Mesenteric fat pad (tissue), 1 donor: ENCODE measurements around the gene ZSCAN22. TPM values are rescaled to one million over a fixed set of nuclear protein-coding genes. Genes with fewer than 3 reads are reported as not detected.
"Not testable (repeated sequence)": the region's sequence is repeated elsewhere in the genome, so short reads cannot be mapped to it uniquely, and the experiment has no call there.

Experiments used
- DNase-seq: peaks from one replicate; pipeline ENCODE4 v3.0.0-alpha.2; 2020; ENCODE audit warnings: low spot score
- total RNA-seq: library from RNA; stranded (reverse); fragmentation: NEBNext Ultra II Directional; extraction: Animal tissue kit (Norgen Biotek cat#: 25700); gene quantifications from one replicate; pipeline ENCODE4 v1.2.1, GENCODE V29; 2021
- donor health status: DM: yes; HTN: yes; CAD: no.

The ZSCAN22 gene
- total RNA-seq, 1 donor from 2014 or later, result 2.5 TPM

DNA sequence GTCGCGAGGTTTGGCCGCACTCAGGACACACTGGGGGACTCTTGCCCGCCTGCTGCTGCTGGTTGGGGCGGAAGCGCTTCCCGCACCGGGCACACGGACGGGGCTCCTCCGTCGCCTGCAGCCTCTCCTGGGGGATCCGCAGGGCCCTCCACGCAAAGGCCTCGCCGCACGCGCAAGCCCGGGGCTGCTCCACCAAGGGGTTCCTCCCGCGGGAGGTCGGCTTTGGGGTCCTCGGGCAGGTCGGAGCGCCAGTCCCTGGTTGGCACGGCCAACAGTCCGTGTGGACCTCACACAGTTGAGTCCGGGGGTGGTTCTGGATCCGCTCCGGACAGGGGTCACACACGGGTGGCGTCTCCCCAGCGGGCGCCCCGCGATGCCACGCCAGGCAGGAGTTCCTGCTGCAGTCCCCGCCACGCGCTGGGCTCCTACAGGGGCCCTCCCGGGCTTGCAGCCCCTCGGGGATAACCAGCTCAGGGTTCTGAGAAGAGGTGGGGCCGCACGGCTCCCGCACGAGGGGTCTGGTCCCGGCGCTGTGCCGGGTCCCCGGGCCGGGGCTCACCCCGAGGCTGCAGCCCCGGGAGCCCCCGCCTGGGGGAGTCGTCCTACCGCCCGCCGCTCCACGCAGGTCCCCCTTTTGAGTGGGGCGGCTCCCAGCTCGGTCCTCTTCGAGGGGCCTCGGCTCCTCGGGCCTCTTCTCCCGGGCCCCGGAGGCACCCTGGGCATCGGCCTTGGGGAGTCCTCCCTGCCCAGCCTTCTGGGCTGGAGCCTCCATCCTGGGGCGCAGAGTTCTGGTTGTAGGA is 42.0 kb downstream of the ZSCAN22 start:
- DNase-seq, result no peak

- DNase-seq, result no peak
These were observed 45.7 kb downstream of the ZSCAN22 start for GRCh38 chr19:58372311-58373133.

- no peak for DNase-seq
These were observed 47.4 kb downstream of the ZSCAN22 start for GRCh38 chr19:58374200-58374599.

DNA sequence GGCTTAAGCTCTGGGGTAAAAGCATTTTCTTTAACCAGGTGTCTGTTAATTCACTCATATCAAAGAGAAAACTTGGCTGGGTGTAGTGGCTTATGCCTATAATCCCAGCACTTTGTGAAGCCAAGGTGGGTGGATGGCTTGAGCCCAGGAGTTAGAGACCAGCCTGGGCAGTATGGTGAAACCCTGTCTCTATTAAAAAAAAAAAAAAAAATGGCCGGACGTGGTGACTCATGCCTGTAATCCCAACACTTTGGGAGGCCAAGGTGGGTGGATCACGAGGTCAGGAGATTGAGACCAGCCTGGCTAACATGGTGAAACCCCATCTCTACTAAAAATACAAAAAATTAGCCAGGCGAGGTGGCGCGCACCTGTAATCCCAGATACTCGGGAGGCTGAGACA is 49.9 kb downstream of the ZSCAN22 start:
- DNase-seq, result not testable (repeated sequence)

- no peak for DNase-seq
These were observed 52.5 kb downstream of the ZSCAN22 start for GRCh38 chr19:58379246-58379645.

- no peak for DNase-seq
These were observed 53.4 kb downstream of the ZSCAN22 start for GRCh38 chr19:58380037-58380661.

GRCh38 chr19:58380662-58381459 is 54.1 kb downstream of the ZSCAN22 start, which contains the start of gene ZNF837:
ZNF837 (minus strand) TSS chr19:58381030; CDS start chr19:58369332, 11,698 bp downstream.
- peak; percentile 98 for DNase-seq

DNA sequence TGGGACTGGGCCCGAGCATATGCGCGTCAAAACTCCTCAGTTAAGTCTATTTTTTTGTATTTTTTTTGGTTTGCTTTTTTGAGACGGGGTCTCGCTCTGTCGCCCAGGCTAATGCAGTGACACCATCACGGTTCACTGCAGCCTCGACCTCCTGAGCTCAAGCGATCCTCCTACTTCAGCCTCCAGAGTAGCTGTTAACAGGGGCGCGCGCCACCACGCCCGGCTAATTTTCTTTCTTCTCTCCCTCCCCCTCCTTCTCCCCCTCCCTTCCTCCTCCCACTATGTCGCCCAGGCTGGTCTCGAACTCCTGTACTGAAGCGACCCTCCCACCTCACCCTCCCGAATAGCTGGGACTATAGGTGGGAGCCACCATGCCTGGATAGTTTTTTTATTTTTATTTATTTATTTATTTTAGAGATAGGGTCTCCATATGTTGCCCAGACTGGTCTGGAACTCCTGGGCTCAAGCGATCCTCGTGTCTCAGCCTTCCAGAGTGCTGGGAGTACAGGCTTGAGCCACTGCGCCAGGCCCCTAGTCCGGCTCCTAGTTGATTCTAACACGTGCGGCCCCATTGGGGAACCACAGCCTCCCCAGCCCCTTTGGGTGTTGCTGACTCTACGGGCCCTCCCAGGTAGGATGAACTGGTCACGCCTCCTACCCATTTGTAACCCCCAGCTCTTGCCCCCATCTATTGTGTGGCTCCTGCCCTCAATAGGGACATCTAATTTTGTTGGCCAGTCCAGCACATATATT is 54.8 kb downstream of the ZSCAN22 start:
- DNase-seq, result no peak

DNA sequence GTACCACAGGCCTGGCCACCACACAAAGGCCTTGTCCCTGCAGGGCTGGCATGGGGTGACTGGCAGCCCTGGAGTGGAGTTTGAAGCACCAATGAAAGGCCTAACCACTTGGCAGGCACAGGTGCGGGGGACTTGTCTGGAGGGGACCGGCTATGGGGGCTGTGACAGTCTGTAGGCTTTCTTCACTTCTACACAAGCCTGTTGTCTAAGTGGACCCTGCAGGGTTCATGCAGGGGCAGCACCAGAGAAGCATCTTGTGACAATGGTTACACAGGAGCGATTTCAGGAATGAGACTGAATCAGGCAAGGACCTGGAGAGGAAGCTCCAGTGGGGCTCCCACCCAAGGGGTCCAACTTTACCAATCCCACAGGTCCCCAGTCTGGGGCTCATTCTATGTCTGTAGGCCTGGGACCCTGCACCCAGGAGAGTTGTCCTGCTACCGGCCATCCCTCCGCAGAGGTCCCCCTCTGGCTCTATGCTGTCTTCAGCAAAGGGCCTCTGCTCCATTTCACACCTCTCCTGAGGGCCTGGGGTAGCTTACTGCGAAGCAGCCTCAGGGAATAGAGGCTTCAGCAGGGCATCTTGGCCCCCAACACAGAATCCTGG is 56.3 kb downstream of the ZSCAN22 start:
- no peak for DNase-seq

DNA sequence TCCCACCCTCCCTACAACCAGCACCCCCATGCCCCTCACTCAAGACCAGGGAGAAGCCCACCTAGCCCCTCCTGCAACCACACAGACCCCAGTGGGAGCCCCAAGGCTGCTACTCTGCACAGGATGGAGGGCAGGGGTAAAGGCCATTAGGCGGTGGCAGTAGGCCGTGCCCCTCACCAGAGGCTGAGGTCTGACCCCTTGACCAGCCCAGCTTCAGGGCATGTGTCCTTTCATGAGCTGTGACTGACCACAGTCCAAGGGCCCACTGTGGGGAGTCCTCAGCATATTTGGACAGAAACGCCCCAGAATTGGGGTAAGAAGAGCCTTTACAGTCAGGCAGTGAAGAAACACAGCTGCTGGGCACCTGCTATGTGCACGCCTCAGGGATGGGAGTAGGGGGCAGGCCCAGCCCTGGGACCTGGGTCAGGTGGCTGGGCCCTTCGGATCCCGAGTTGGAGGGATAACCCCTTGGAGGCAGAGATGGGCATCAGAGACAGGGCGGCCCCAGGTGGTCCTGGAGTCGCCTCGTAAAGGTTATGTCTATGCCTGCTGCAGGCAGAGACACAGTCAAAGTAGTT is 58.6 kb downstream of the ZSCAN22 start:
- DNase-seq, result no peak

GRCh38 chr19:58385891-58386575 is 59.2 kb downstream of the ZSCAN22 start:
- no peak for DNase-seq

DNA sequence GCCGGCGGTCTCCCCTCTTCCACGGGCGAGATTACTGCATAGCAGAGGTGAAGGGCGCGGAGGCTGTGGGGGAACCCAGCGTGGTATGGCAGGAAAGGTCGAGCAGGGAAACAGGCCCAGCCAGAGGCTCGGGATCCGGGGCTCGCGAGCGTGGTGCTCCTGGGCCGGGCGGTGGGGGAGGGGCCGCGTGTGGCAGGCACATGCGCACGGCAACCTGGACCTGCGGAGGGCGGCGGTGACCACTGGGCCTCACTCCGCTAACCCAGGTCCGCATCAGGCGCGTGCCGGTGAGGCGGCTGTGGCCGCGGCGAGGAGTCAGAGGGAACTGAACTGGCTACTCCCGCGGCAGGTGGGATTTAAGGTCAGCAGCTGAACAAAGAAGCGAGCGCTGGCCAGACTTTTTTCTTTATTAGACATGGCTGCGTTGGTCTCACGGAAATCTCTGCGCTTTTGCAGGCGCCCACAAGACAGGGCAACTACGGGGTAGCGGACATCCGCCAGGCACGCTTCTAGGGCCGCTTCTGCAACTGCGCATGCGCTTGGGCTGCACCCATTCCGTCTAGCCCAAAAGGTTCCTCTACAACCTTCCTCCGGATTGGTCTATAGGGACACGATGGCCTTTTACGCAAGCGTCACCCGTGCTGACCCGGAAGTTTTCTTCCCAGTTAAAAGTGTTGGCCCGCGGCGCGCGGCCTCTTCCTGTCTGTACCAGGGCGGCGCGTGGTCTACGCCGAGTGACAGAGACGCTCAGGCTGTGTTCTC is 60.0 kb downstream of the ZSCAN22 start, which contains the start of gene RPS5:
Gene RPS5, plus strand, starts transcription at position 694 of the 762 bp plus-strand sequence. CDS start 869 bp downstream, outside the sequence.
- DNase-seq, result peak; percentile 98

DNA sequence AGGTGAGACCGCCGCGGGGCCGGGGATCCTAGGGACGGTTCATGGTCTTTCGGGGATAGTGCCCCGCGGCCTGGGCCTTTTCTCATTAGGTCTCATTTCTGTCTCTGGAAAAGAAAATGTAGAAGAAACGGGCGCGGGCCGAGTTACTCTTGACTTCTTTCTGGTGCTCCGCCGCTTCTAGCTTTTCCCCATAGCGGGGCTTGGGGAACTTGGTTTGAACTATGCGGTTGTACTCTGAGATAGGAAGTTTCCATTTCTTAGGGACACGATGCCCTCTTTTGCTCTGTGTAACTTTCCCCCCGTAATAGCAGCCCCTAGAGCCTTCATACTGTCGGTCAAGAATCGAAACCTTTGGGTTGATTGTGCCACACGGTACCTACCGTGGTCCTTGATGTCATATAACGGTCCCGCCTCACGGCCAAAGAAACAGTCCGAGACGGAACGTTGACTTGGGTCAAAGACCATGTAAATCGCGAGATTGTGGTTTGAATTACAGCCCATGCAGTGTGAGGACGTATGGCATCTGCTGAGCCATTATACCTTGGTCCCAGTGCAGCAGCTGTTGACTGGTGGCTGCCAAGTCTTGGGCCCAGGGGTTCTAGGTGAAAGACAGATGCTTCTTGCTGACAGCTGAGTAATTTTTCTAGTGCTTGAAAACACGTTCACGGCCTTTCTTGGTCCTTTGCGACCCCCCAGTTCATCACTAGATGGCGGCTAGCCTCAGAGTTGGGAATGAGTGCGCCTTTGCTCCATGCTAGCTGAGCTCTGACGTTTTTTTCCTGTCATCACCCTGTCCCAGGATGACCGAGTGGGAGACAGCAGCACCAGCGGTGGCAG is 60.8 kb downstream of the ZSCAN22 start:
- no peak for DNase-seq

GRCh38 chr19:58388175-58388526 is 61.4 kb downstream of the ZSCAN22 start:
- DNase-seq, result no peak
